GM10266 (cell line): ENCODE results near the gene BNIP1.
"Not testable (repeated sequence)": the region's sequence is repeated elsewhere in the genome, so short reads cannot be mapped to it uniquely, and the experiment has no call there.

Experiments
- DNase-seq: peaks from one replicate; pipeline ENCODE4 v3.0.0; 2012; ENCODE audit errors: extremely low spot score
- CTCF ChIP-seq: IDR thresholded peaks from 2 replicates; pipeline ENCODE4 v1.5.1; 2012; ENCODE audit warnings: mild to moderate bottlenecking, low read depth; ENCODE audit not compliant: control insufficient read depth, insufficient read depth; ENCODE audit errors: missing control alignments

The BNIP1 gene

DNA sequence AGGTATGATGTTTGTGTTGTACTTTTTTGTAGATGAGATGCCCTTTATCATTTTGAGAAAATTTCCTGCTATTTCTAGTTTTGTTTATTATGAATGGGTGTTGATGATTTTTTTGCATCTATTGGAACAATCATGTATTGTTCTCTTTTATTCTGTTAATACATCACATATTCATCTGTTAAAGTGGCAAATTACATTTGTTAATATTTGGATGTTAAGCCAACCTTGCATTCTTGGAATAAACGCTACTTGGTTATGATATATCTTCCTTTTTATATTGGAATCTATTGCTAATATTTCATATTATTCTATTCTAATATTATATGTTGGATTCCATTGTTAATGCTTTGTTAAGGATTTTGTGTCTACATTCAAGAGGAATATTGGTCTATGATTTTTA is 24.6 kb upstream of the BNIP1 start:
- no peak for DNase-seq

DNA sequence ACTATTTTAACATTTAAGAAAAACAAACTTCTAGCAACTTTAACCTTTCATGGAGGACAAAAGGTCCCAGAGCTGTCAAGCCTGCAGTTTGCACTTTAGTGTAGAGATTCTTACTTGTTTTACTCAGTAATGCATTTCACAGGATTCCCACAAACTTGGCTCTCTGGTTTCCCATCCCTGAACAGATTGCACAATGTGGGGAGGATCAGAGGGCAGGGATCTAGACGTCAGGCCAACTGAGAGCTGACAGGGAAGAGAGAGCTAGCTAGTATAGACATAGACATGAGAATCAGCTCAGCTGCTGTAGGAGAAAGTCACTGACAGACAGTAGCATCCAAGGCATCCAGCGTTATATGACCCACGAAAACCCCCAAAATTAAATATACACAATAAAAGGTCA is 20.9 kb upstream of the BNIP1 start:
- no peak for DNase-seq
- no peak for TF ChIP-seq CTCF

More for the DNA sequence above, 24.6 kb upstream of the BNIP1 start:
- TF ChIP-seq CTCF = no peak

DNA sequence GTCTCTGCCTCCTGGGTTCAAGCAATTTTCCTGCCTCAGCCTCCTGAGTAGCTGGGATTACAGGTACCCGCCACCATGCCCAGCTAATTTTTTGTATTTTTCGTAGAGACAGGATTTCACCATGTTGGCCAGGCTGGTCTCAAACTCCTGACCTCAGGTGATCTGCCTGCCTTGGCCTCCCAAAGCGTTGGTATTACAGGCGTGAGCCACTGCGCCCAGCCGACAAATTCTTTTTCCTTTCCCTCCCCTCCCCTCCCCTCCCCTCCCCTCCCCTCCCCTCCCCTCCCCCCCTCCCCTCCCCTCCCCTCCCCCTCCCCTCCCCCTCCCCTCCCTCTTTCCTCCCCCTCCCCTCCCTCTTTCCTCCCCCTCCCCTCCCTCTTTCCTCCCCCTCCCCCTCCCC is 12.2 kb upstream of the BNIP1 start:
- not testable (repeated sequence) for DNase-seq

DNA sequence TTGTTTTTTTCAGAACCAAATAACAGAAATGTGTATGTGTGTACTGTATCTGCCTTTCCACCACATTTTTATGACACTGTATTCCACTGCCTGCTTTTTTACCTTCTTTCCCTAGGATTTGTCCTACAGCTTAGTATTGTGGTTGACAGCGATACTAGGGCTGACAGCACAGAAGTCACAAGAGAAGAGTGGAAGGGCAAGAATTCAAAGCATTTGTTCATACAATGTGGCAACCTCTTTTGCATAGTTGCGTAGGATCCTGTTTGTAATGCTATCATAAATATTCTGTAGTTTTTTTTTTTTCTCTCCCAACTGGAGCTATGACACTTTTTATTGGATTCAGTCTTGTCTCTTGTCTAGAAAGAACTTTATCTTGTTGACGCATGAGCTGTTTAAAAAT is 5.6 kb upstream of the BNIP1 start:
- no peak for TF ChIP-seq CTCF
- no peak for DNase-seq

- no peak for DNase-seq
- TF ChIP-seq CTCF = no peak
These were observed 4.7 kb upstream of the BNIP1 start for GRCh38 chr5:173139631-173140030.

- no peak for TF ChIP-seq CTCF
- DNase-seq = no peak
These were observed 3.6 kb upstream of the BNIP1 start for GRCh38 chr5:173140769-173141168.

DNA sequence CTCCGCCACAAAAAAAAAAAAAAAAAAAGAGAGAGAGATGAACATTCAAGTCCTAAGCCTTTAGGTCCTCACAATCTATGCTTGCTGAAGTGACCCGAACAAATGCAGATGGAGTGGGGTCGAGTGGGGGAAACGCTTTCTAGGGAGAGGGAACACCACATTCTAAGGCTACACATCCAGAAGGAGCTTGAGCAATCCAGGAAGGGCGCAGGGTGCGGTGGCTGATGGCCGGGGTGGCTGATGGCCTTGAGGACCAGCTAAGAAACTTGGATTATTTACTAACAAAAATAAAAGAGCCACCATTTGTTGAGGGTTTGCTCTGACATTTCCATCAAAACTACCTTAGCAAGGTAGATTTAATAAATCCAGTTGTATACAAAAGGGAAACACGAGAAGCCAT is 764 bp upstream of the BNIP1 start:
- no peak for DNase-seq
- no peak for TF ChIP-seq CTCF

DNA sequence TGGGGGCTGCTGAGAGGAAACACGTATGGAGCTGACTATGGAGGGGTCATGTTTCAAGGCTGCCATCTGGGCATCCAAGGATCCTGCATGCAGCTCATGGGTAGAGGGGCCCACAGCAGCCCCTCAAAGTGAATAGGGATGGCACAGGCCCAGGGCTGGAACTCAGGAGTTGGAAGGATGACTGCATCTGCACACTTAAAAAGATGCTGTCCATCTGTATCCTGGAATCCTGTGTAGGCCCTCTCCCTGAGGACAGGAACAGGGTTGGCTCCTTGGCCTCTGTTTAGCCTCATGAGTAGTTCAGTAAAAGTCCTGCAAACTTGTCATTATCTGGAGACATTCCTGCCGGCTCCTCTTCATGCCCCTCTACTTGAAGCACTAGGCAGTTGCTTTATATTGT is 4.0 kb downstream of the BNIP1 start:
- no peak for TF ChIP-seq CTCF
- no peak for DNase-seq
